Esophagus (tissue), 2 donors: Measurements from ENCODE around the gene MYH6. TPM values are rescaled to one million over a fixed set of nuclear protein-coding genes. Genes with fewer than 3 reads are reported as not detected.

Source experiments
- H3K27ac ChIP-seq, 2 donors: one replicate each; pipeline ENCODE4 v1.5.1; 2013; ENCODE audit warnings: low read depth in 2 of 2, mild to moderate bottlenecking in 2 of 2, inconsistent platforms in 1 of 2, low read length in 1 of 2, moderate library complexity in 1 of 2
- H3K27me3 ChIP-seq, 2 donors: one replicate each; pipeline ENCODE4 v1.6.1; 2013; ENCODE audit warnings: low read length in 2 of 2, control low read depth in 1 of 2, mild to moderate bottlenecking in 1 of 2; ENCODE audit not compliant: insufficient read depth in 2 of 2, control insufficient read depth in 1 of 2
- H3K36me3 ChIP-seq, 2 donors: one replicate each; pipeline ENCODE4 v1.6.1; 2013; ENCODE audit warnings: low read length in 1 of 2; ENCODE audit not compliant: control insufficient read depth in 2 of 2, insufficient read depth in 2 of 2
- H3K4me1 ChIP-seq, 2 donors: one replicate each; pipeline ENCODE4 v1.6.1; 2013; ENCODE audit warnings: low read length in 1 of 2; ENCODE audit not compliant: control insufficient read depth in 2 of 2, insufficient read depth in 2 of 2
- H3K4me3 ChIP-seq, 2 donors: one replicate each; pipeline ENCODE4 v1.5.1; 2013; ENCODE audit warnings: low read length in 2 of 2, mild to moderate bottlenecking in 2 of 2, low read depth in 1 of 2, moderate library complexity in 1 of 2
- H3K9me3 ChIP-seq, 2 donors: one replicate each; pipeline ENCODE4 v1.6.1; 2013; ENCODE audit warnings: mild to moderate bottlenecking in 2 of 2, low read depth in 1 of 2, low read length in 1 of 2, moderate library complexity in 1 of 2; ENCODE audit not compliant: control insufficient read depth in 2 of 2, insufficient read depth in 1 of 2
- WGBS, 2 donors: extraction: QIAGEN DNeasy Blood & Tissue Kit; methylation state at CpG; one replicate each; pipeline ENCODE4 v1.1.7; 2013; 5-methylcytosine and 5-hydroxymethylcytosine counted together
- polyA plus RNA-seq, 2 donors: library from polyadenylated mRNA; stranded (reverse); fragments of 200-250 nt; gene quantifications; one replicate each; pipeline ENCODE4 v1.2.3, GENCODE V29; 2013
- donor health status: healthy with polysubstance abuse.
- donor health status: Bipolar disorder and iron deficiency.

Gene MYH6
- polyA plus RNA-seq, 2 donors, result 0.20 to 0.63 TPM

GRCh38 chr14:23436327-23437132 lies 28.5 kb upstream of the MYH6 start:
- H3K4me3 ChIP-seq, result no peak overlapping the region
- no peaks in the 10 kb centered on the region for H3K4me1 ChIP-seq
- no peaks in the 10 kb centered on the region for H3K9me3 ChIP-seq
- no peaks in the 10 kb centered on the region for H3K27me3 ChIP-seq
- no peak overlapping the region for H3K27ac ChIP-seq
- H3K36me3 ChIP-seq, result no peaks in the 10 kb centered on the region
- 65 to 70% methylated on average over 15 of the region's 15 CpGs for WGBS, 2 donors

- no peak within 1 kb of the TSS for H3K4me3 ChIP-seq
- H3K27ac ChIP-seq, result no peak within 1 kb of the TSS
- H3K9me3 ChIP-seq, result no peaks in the 10 kb centered on the region
- H3K27me3 ChIP-seq, result no peaks in the 10 kb centered on the region
- no peaks in the 10 kb centered on the region for H3K36me3 ChIP-seq
- WGBS, 2 donors, result 66 to 67% methylated on average over 10 of the region's 10 CpGs
- no peaks in the 10 kb centered on the region for H3K4me1 ChIP-seq
These were observed 27.7 kb upstream of the MYH6 start, which contains the start of gene MYH7 for GRCh38 chr14:23435543-23436326. MYH7 (minus strand) TSS chr14:23435660; CDS start chr14:23433732, 1,928 bp downstream.

GRCh38 chr14:23434488-23435222 lies 26.6 kb upstream of the MYH6 start:
- H3K27ac ChIP-seq, result no peak overlapping the region
- H3K27me3 ChIP-seq, result no peaks in the 10 kb centered on the region
- no peaks in the 10 kb centered on the region for H3K4me1 ChIP-seq
- H3K9me3 ChIP-seq, result no peaks in the 10 kb centered on the region
- H3K36me3 ChIP-seq, result no peaks in the 10 kb centered on the region
- WGBS, 2 donors, result 78% methylated on average over 8 of the region's 8 CpGs
- no peak overlapping the region for H3K4me3 ChIP-seq

GRCh38 chr14:23433457-23433856 lies 25.4 kb upstream of the MYH6 start:
- Histone ChIP-seq H3K36me3 (no peaks in the 10 kb centered on the region), H3K4me1 (no peaks in the 10 kb centered on the region), H3K9me3 (no peaks in the 10 kb centered on the region), H3K4me3 (no peak overlapping the region), H3K27me3 (no peaks in the 10 kb centered on the region), H3K27ac (no peak overlapping the region)
- WGBS, 2 donors, result 79 to 81% methylated on average over 10 of the region's 10 CpGs

- Histone ChIP-seq H3K9me3 (no peaks in the 10 kb centered on the region), H3K27me3 (no peaks in the 10 kb centered on the region), H3K27ac (no peak overlapping the region), H3K4me3 (no peak overlapping the region), H3K4me1 (no peaks in the 10 kb centered on the region), H3K36me3 (no peaks in the 10 kb centered on the region)
- WGBS, 2 donors, result 77 to 85% methylated on average over 10 of the region's 10 CpGs
These were observed 24.9 kb upstream of the MYH6 start for GRCh38 chr14:23432946-23433345.

- no peaks in the 10 kb centered on the region for H3K27me3 ChIP-seq
- H3K4me1 ChIP-seq, result no peaks in the 10 kb centered on the region
- H3K36me3 ChIP-seq, result no peaks in the 10 kb centered on the region
- WGBS, 2 donors, result 82 to 83% methylated on average over 17 of the region's 17 CpGs
- H3K4me3 ChIP-seq, result no peak overlapping the region
- H3K27ac ChIP-seq, result no peak overlapping the region
- H3K9me3 ChIP-seq, result no peaks in the 10 kb centered on the region
These were observed 24.2 kb upstream of the MYH6 start for GRCh38 chr14:23432102-23432925.

GRCh38 chr14:23431486-23431885 lies 23.4 kb upstream of the MYH6 start:
- Histone ChIP-seq H3K9me3 (no peaks in the 10 kb centered on the region), H3K4me1 (no peaks in the 10 kb centered on the region), H3K27ac (no peak overlapping the region), H3K4me3 (no peak overlapping the region), H3K27me3 (no peaks in the 10 kb centered on the region), H3K36me3 (no peaks in the 10 kb centered on the region)
- 87 to 90% methylated on average over 10 of the region's 10 CpGs for WGBS, 2 donors

GRCh38 chr14:23430723-23431085 lies 22.6 kb upstream of the MYH6 start:
- no peaks in the 10 kb centered on the region for H3K9me3 ChIP-seq
- WGBS, 2 donors, result 43 to 50% methylated on average over 2 of the region's 2 CpGs
- H3K4me3 ChIP-seq, result no peak overlapping the region
- H3K27ac ChIP-seq, result no peak overlapping the region
- no peaks in the 10 kb centered on the region for H3K4me1 ChIP-seq
- H3K27me3 ChIP-seq, result no peaks in the 10 kb centered on the region
- no peaks in the 10 kb centered on the region for H3K36me3 ChIP-seq
